ENCODE data around the gene CEACAM8.
"Not testable (repeated sequence)": the region's sequence is repeated elsewhere in the genome, so short reads cannot be mapped to it uniquely, and the experiment has no call there.

The CEACAM8 gene

DNA sequence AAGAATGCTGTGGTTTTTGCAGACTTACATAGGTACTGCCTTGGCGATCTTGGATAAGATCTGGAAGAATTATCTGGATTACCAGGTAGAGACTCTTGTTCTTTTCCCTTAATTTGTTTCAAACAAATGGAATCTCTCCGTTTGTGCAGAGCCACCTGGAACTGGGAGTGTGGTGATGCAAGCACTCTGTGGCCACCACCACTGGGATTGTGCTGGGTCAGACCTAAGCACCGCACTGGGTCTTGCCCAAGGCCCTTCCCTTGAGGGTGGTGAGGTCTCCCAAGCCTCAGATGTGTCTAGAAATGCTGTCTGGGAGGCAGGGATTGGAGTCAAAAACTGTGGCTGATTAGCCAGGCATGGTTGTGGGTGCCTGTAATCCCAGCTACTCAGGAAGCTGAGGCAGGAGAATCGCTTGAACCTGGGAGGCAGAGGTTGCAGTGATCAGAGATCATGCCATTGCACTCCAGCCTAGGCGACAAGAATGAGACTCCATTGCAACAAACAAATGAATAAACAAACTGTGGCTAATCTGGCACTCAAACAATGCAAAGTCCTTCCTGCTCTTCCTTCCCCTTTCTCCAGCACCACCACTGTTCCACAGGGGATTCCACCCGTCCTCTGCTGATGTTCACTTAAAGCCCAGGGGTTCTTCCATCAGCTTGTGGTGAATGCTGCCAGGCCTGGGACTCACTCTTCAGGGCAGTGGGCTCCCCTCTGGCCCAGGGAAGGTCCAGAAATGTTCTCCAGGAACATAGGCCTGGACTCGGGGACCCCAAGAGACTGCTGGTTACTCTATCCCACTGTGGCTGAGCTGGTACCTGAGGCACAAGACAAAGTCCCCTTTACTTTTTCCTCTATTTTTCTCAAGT, 55.6 kb downstream of the CEACAM8 start:
- no peak overlapping the region for H3K4me3 ChIP-seq (ENCODE audit: low read depth, low read length)
- TF ChIP-seq, protein P1, sequence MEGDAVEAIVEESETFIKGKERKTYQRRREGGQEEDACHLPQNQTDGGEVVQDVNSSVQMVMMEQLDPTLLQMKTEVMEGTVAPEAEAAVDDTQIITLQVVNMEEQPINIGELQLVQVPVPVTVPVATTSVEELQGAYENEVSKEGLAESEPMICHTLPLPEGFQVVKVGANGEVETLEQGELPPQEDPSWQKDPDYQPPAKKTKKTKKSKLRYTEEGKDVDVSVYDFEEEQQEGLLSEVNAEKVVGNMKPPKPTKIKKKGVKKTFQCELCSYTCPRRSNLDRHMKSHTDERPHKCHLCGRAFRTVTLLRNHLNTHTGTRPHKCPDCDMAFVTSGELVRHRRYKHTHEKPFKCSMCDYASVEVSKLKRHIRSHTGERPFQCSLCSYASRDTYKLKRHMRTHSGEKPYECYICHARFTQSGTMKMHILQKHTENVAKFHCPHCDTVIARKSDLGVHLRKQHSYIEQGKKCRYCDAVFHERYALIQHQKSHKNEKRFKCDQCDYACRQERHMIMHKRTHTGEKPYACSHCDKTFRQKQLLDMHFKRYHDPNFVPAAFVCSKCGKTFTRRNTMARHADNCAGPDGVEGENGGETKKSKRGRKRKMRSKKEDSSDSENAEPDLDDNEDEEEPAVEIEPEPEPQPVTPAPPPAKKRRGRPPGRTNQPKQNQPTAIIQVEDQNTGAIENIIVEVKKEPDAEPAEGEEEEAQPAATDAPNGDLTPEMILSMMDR (IDR thresholded peaks at IDR 0.05; ENCODE audit: borderline replicate concordance, insufficient read depth, low read depth, low read length) = no peak

DNA sequence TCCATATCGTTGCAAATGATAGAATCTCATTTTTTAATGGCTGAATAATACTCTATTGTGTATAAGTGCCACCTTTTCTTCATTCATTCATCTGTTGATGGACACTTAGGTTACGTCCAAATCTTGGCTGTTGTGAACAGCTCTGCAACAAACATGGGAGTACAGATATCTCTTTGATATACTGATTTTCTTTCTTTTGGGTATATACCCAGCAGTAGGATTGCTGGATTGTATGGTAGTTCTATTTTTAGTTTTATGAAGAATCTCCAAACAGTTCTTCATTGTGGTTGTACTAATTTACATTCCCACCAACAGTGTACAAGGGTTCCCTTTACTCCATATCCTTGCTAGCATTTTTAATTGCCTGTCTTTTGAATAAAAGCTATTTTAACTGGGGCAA, 59.4 kb downstream of the CEACAM8 start:
- not testable (repeated sequence) for H3K4me3 ChIP-seq (ENCODE audit: low read depth, low read length)

DNA sequence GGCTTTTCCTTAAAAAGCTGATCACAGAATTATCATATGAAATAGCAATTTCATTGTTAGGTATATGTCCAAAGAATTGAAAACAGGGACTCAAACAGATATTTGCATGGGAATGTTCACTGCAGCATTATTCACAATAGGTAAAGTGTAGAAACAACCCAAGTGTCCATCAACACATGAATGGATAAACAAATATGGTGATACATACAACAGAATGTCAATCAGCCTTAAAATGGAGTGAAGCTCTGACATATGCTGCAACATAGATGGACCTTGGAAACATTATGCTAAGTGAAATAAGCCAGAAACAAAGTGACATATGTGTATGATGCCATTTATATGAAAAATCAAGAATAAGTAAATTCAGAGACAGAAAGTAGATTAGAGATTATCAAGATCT, 60.3 kb downstream of the CEACAM8 start:
- TF ChIP-seq, protein P1 (IDR thresholded peaks at IDR 0.05; ENCODE audit: borderline replicate concordance, insufficient read depth, low read depth, low read length) = no peak
- no peak overlapping the region for H3K4me3 ChIP-seq (ENCODE audit: low read depth, low read length)

DNA sequence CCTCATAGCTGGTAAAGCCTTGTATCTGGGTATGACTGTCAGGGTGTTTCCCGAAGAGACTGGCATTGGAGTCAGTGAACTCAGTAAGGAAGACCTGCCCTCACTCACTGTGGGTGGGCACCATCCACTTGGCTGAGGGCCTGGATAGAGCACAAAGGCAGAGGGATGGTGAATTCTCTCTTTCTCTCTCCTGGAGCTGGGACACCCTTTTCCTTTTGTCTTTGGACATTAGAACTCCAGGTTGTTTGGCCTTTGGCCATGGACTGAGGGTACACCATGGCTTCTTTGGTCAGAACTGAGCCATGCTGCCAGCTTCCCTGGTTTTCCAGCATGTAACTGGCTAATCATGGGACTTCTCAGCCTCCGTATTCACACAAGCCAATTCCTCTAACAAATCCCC, 61.8 kb downstream of the CEACAM8 start:
- TF ChIP-seq, protein P1 (IDR thresholded peaks at IDR 0.05; ENCODE audit: borderline replicate concordance, insufficient read depth, low read depth, low read length) = no peak
- H3K4me3 ChIP-seq (ENCODE audit: low read depth, low read length) = no peak overlapping the region

DNA sequence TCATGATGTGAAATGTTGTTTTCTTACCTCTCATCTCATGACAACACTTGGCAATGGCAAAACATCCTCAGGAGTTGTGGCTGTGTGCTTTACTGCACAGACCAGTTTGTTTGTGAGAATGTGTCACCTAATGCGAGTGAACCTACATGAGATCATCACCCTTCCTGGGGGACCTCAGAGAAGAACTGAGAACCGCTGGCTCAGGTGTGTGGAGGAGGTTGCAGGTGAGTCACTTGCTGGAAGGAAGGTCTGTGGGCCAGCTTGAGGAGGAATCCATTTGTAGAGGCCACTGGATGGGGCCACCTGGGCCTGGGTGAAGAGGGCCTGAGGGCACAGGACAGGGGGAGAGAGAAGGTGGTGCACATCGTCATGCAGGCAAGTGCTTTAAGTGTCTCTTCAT, 63.4 kb downstream of the CEACAM8 start:
- TF ChIP-seq, protein P1 (IDR thresholded peaks at IDR 0.05; ENCODE audit: borderline replicate concordance, insufficient read depth, low read depth, low read length) = no peak

More for the DNA sequence above, 63.4 kb downstream of the CEACAM8 start:
- H3K4me3 ChIP-seq (ENCODE audit: low read depth, low read length) = no peak overlapping the region
